H9 (cell line): Measurements from ENCODE around the gene PAPLN. TPM values are rescaled to one million over a fixed set of nuclear protein-coding genes. Genes with fewer than 3 reads are reported as not detected.

Experiments used
- DNase-seq: peaks from one replicate; pipeline ENCODE4 v3.0.0-alpha.2; 2017
- H2AFZ ChIP-seq: one replicate; pipeline ENCODE4 v1.6.1; 2013; ENCODE audit warnings: mild to moderate bottlenecking, low read length, control low read depth, moderate library complexity
- H2AK5ac ChIP-seq: 2 replicates; pipeline ENCODE4 v1.6.1; 2013; ENCODE audit warnings: low read length, control low read depth, mixed read lengths; ENCODE audit not compliant: insufficient read length
- H2BK120ac ChIP-seq: one replicate; pipeline ENCODE4 v1.6.1; 2013; ENCODE audit warnings: low read depth, mild to moderate bottlenecking, low read length, control low read depth, inconsistent platforms; ENCODE audit not compliant: poor library complexity, severe bottlenecking
- H2BK12ac ChIP-seq: 2 replicates; pipeline ENCODE4 v1.6.1; 2013; ENCODE audit warnings: low read length, control low read depth, mixed read lengths, low read depth; ENCODE audit not compliant: insufficient read length
- H2BK15ac ChIP-seq: 2 replicates; pipeline ENCODE4 v1.6.1; 2013; ENCODE audit warnings: low read depth, low read length, control low read depth
- H2BK20ac ChIP-seq: one replicate; pipeline ENCODE4 v1.6.1; 2013; ENCODE audit warnings: low read depth, mild to moderate bottlenecking, low read length, control low read depth, inconsistent platforms; ENCODE audit not compliant: poor library complexity, severe bottlenecking
- H2BK5ac ChIP-seq: 2 replicates; pipeline ENCODE4 v1.6.1; 2013; ENCODE audit warnings: low read length, control low read depth, mixed read lengths; ENCODE audit not compliant: insufficient read length
- H3K14ac ChIP-seq: 2 replicates; pipeline ENCODE4 v1.6.1; 2013; ENCODE audit warnings: low read length, control low read depth; ENCODE audit not compliant: insufficient read depth
- H3K18ac ChIP-seq: 2 replicates; pipeline ENCODE4 v1.6.1; 2013; ENCODE audit warnings: low read depth, mild to moderate bottlenecking, mixed read lengths, low read length, control low read depth; ENCODE audit not compliant: insufficient read length
- H3K23ac ChIP-seq: 2 replicates; pipeline ENCODE4 v1.6.1; 2013; ENCODE audit warnings: low read length, control low read depth, mixed read lengths, low read depth; ENCODE audit not compliant: insufficient read length
- H3K23me2 ChIP-seq: 2 replicates; pipeline ENCODE4 v1.6.1; 2013; ENCODE audit warnings: low read depth, mild to moderate bottlenecking, mixed read lengths, low read length, control low read depth; ENCODE audit not compliant: insufficient read length, poor library complexity, severe bottlenecking
- H3K27ac ChIP-seq: 2 replicates; pipeline ENCODE4 v1.5.1; 2013; ENCODE audit warnings: low read length, control low read depth, mixed read lengths, low read depth; ENCODE audit not compliant: insufficient read length
- H3K27me3 ChIP-seq: 2 replicates; pipeline ENCODE4 v1.6.1; 2013; ENCODE audit warnings: low read length, control low read depth, inconsistent platforms; ENCODE audit not compliant: insufficient read depth
- H3K4ac ChIP-seq: 2 replicates; pipeline ENCODE4 v1.6.1; 2013; ENCODE audit warnings: low read depth, mild to moderate bottlenecking, control low read depth, inconsistent platforms, low read length, moderate library complexity
- H3K4me1 ChIP-seq: 2 replicates; pipeline ENCODE4 v1.6.1; 2013; ENCODE audit warnings: low read length, control low read depth, inconsistent platforms; ENCODE audit not compliant: insufficient read depth
- H3K4me2 ChIP-seq: 2 replicates; pipeline ENCODE4 v1.6.1; 2013; ENCODE audit warnings: low read length, control low read depth, mixed read lengths; ENCODE audit not compliant: insufficient read length, insufficient read depth
- H3K56ac ChIP-seq: 2 replicates; pipeline ENCODE4 v1.6.1; 2013; ENCODE audit warnings: low read depth, mild to moderate bottlenecking, mixed read lengths, low read length, control low read depth; ENCODE audit not compliant: insufficient read length
- H3K79me1 ChIP-seq: 2 replicates; pipeline ENCODE4 v1.6.1; 2013; ENCODE audit warnings: low read depth, mild to moderate bottlenecking, moderate library complexity, low read length, control low read depth, inconsistent platforms; ENCODE audit not compliant: insufficient read depth, poor library complexity, severe bottlenecking
- H3K79me2 ChIP-seq: 2 replicates; pipeline ENCODE4 v1.6.1; 2013; ENCODE audit warnings: low read length, control low read depth, inconsistent platforms; ENCODE audit not compliant: insufficient read depth
- H3K9ac ChIP-seq: 2 replicates; pipeline ENCODE4 v1.6.1; 2013; ENCODE audit warnings: low read length, control low read depth, mixed read lengths; ENCODE audit not compliant: insufficient read length; ENCODE audit errors: extremely low read depth
- H3K9me3 ChIP-seq: one replicate; pipeline ENCODE4 v1.6.1; 2013; ENCODE audit warnings: low read depth, low read length, inconsistent platforms; ENCODE audit not compliant: control insufficient read depth
- H3T11ph ChIP-seq: one replicate; pipeline ENCODE4 v1.6.1; 2013; ENCODE audit warnings: mild to moderate bottlenecking, low read length, control low read depth, inconsistent platforms
- H4K20me1 ChIP-seq: one replicate; pipeline ENCODE4 v1.6.1; 2013; ENCODE audit not compliant: control insufficient read depth, insufficient read length, insufficient read depth
- H4K5ac ChIP-seq: 2 replicates; pipeline ENCODE4 v1.6.1; 2013; ENCODE audit warnings: low read depth, mild to moderate bottlenecking, mixed read lengths, low read length, control low read depth; ENCODE audit not compliant: insufficient read length
- H4K8ac ChIP-seq: replicated peaks from 2 replicates; pipeline ENCODE4 v1.6.1; 2013; ENCODE audit warnings: low read length, control low read depth, mixed read lengths, low read depth; ENCODE audit not compliant: insufficient read length
- H4K91ac ChIP-seq: 2 replicates; pipeline ENCODE4 v1.6.1; 2013; ENCODE audit warnings: low read depth, mild to moderate bottlenecking, moderate library complexity, mixed read lengths, low read length, control low read depth; ENCODE audit not compliant: insufficient read length
- H3K27ac Mint-ChIP-seq, 3 experiments: 2 replicates in 2 of 3; 3 replicates in 1 of 3; pipeline ENCODE4 v1.8.0; 2020 to 2021; ENCODE audit warnings: mixed read lengths in 3 of 3, mild to moderate bottlenecking in 1 of 3, moderate library complexity in 1 of 3
- H3K27me3 Mint-ChIP-seq: 2 replicates; pipeline ENCODE4 v1.8.0; 2021; ENCODE audit warnings: low read depth, mild to moderate bottlenecking, moderate library complexity, mixed read lengths
- H3K36me3 Mint-ChIP-seq, 3 experiments: 2 replicates in 2 of 3; 3 replicates in 1 of 3; pipeline ENCODE4 v1.8.0; 2020 to 2021; ENCODE audit warnings: low read depth in 3 of 3, mixed read lengths in 3 of 3; ENCODE audit not compliant: insufficient read depth in 1 of 3
- H3K4me1 Mint-ChIP-seq, 2 experiments: 2 replicates each; pipeline ENCODE4 v1.8.0; 2020; ENCODE audit warnings: mixed read lengths in 2 of 2
- H3K4me3 Mint-ChIP-seq, 2 experiments: 2 replicates in 1 of 2; 3 replicates in 1 of 2; pipeline ENCODE4 v1.8.0; 2020 to 2021; ENCODE audit warnings: mild to moderate bottlenecking in 2 of 2, mixed read lengths in 2 of 2, moderate library complexity in 1 of 2
- H3K9me3 Mint-ChIP-seq, 2 experiments: 2 replicates in 1 of 2; 3 replicates in 1 of 2; pipeline ENCODE4 v1.8.0; 2020; ENCODE audit warnings: mild to moderate bottlenecking in 2 of 2, mixed read lengths in 2 of 2, moderate library complexity in 1 of 2
- WGBS: extraction: QIAGEN DNeasy Blood & Tissue Kit; methylation state at CpG from one replicate; pipeline ENCODE4 v1.1.7; 2013; ENCODE audit warnings: missing lambda C conversion rate, low lambda C conversion rate, mixed read lengths; ENCODE audit not compliant: insufficient read length; ENCODE audit errors: extremely low coverage; 5-methylcytosine and 5-hydroxymethylcytosine counted together
- total RNA-seq: library from RNA; stranded (reverse); gene quantifications from 2 replicates; pipeline ENCODE4 v1.2.1, GENCODE V29; 2021
- TF ChIP-seq, protein P1 (sequence below): fragments of 200-600 bp; sonication (generic); conservative IDR thresholded peaks from 3 replicates; pipeline ENCODE4 v1.8.0; 2021; ENCODE audit warnings: antibody characterized with exemption, mild to moderate bottlenecking

Gene PAPLN
- total RNA-seq, 1 experiment from 2014 or later: 8.5 TPM

DNA sequence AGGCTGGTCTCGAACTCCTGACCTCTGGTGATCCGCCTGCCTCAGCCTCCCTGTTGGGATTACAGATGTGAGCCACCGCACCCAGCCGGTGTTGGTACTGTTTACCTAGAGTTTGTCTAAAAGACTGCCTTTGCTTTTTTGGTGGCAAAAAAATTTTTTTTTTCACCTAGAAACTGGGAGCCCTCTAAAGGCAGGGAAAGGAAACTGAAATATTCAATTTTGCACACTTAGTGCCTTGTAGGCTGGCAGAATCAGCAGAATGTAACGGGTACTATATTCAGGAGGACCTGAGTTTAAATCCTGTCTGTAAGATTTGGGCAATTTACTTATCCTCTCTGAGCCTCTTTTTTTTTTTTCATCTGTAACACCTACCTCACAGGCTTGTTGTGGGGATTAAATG is 43.6 kb downstream of the PAPLN start:
- DNase-seq: no peak
- peaks cover 14 to 47% (median 47%) of the 10 kb centered on the region in 3 experiments for H3K36me3 Mint-ChIP-seq
- H3K27ac ChIP-seq: no peak overlapping the region
- H3K23me2 ChIP-seq: no peaks in the 10 kb centered on the region
- H4K20me1 ChIP-seq: peaks cover 3% of the 10 kb centered on the region
- H3T11ph ChIP-seq: no peak overlapping the region
- no peak overlapping the region for H2AK5ac ChIP-seq
- no peak overlapping the region for H3K18ac ChIP-seq
- no peaks in the 10 kb centered on the region for H3K79me1 ChIP-seq
- no peak overlapping the region for H3K23ac ChIP-seq
- no peak overlapping the region for H4K5ac ChIP-seq
- peaks cover 18 to 30% of the 10 kb centered on the region in 2 experiments for H3K4me1 Mint-ChIP-seq
- H2BK20ac ChIP-seq: no peak overlapping the region
- H2BK15ac ChIP-seq: no peak overlapping the region
- H3K27me3 ChIP-seq: no peaks in the 10 kb centered on the region
- no peak overlapping the region for H3K4me2 ChIP-seq
- H4K8ac ChIP-seq: no peak overlapping the region
- no peak overlapping the region for H2AFZ ChIP-seq
- H2BK5ac ChIP-seq: no peak overlapping the region
- H3K9ac ChIP-seq: no peak overlapping the region
- TF ChIP-seq, protein P1, sequence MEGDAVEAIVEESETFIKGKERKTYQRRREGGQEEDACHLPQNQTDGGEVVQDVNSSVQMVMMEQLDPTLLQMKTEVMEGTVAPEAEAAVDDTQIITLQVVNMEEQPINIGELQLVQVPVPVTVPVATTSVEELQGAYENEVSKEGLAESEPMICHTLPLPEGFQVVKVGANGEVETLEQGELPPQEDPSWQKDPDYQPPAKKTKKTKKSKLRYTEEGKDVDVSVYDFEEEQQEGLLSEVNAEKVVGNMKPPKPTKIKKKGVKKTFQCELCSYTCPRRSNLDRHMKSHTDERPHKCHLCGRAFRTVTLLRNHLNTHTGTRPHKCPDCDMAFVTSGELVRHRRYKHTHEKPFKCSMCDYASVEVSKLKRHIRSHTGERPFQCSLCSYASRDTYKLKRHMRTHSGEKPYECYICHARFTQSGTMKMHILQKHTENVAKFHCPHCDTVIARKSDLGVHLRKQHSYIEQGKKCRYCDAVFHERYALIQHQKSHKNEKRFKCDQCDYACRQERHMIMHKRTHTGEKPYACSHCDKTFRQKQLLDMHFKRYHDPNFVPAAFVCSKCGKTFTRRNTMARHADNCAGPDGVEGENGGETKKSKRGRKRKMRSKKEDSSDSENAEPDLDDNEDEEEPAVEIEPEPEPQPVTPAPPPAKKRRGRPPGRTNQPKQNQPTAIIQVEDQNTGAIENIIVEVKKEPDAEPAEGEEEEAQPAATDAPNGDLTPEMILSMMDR: no peak; the same call in 2 of the 3 replicates
- H3K14ac ChIP-seq: no peak overlapping the region
- H3K4me3 Mint-ChIP-seq: no peak overlapping the region
- no peaks in the 10 kb centered on the region for H3K9me3 Mint-ChIP-seq
- no peak overlapping the region for H3K4ac ChIP-seq
- no peak overlapping the region for H4K91ac ChIP-seq
- H3K27me3 Mint-ChIP-seq: no peaks in the 10 kb centered on the region; the same call in 1 of the 2 replicates
- H3K56ac ChIP-seq: no peak overlapping the region
- peaks cover 10% of the 10 kb centered on the region for H3K4me1 ChIP-seq
- no peak overlapping the region for H3K27ac Mint-ChIP-seq
- no peaks in the 10 kb centered on the region for H3K79me2 ChIP-seq
- no peak overlapping the region for H2BK12ac ChIP-seq
- no peak overlapping the region for H2BK120ac ChIP-seq
- no CpG with 5 or more reads among the region's 5 CpGs for WGBS
- H3K9me3 ChIP-seq: no peaks in the 10 kb centered on the region
